Hippocampal formation (tissue), 2 donors: ENCODE measurements around the gene SLX4IP.

Experiments
- DNase-seq, 2 donors: peaks; one replicate each; lab custom pipeline; 2025; lab: John Stamatoyannopoulos, UW

Gene SLX4IP

GRCh38 chr20:10663756-10664155, 228.7 kb downstream of the SLX4IP start:
- no peak for DNase-seq

GRCh38 chr20:10665027-10665561, 230.0 kb downstream of the SLX4IP start:
- no peak for DNase-seq

DNA sequence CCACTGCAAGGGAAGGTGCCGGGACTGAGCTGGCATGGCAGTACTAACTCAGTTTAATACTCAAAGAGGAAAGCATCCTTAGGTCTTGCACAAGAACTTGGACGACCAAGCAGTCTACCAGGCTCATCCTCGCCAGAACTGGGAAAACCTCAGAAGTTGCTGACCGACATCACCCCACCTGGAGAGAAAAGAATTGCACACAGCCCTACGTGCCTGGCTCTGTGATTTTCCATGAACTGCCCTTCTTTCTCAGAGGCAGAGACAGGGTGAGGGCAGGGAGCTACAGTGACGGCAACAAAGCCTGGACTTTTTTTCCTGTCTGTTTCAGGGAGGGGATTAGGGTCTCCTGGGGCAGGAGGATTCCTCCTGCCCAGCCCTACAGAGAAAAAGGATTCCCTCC, 230.7 kb downstream of the SLX4IP start:
- no peak for DNase-seq

DNA sequence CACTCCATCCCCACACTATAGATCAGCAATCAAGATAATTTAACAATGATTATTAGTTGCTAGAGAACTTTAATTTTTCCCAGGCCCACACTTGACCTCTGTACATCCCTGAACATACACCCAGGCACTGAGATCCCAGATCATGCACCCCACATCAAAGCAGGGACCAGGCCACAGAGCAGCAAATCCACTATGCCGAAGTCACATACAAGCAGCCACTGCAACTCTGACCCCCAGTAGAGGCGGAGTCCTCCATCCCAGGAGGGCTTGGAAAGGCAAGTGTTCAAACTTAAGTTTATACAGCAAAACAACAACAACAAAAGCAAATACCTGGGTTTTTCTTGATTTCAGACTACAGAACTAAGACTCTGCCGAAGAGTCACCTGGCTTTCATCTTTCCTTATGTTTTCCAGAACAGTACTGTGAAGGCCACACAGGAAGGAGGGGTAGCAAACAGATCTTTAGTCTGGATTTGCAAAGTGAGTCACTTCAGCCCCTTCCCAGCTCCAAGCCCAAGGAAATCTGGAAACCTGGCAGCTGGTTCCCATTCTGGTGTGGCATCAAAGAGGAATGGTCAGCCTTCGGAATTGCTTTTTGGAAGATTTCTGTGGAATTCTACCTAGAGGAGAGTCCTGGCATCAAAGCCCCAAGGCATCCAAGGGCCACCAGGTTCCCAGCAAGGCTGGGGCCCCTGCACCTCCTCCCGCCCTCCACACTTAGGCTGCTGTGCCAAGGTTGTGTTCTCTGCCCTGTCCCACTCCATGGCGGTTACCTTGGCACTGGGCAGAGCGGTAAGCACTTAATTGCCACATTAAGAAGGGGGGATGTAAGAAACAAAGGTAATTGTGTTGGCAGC, 231.3 kb downstream of the SLX4IP start:
- no peak for DNase-seq

DNA sequence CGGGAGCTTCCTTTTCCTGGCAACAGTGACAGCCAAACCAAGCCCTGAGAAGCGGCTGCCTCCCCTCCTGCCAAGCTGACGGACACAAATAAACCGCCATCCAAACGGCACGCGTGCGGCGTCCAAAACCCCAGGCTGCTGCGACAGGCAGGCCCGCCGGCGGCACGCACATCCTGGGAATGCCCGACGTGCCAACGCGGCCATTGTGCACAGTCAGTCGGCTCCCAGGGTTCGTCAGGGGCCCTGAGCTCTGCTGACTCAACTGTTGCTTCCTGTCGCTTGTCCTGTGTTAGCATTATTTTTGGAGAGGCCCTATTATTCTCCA, 231.9 kb downstream of the SLX4IP start:
- DNase-seq, result no peak

- DNase-seq, result no peak
Measured at GRCh38 chr20:10667560-10668167, 232.6 kb downstream of the SLX4IP start.

- DNase-seq, result no peak
Measured at GRCh38 chr20:10668677-10669368, 233.7 kb downstream of the SLX4IP start.

DNA sequence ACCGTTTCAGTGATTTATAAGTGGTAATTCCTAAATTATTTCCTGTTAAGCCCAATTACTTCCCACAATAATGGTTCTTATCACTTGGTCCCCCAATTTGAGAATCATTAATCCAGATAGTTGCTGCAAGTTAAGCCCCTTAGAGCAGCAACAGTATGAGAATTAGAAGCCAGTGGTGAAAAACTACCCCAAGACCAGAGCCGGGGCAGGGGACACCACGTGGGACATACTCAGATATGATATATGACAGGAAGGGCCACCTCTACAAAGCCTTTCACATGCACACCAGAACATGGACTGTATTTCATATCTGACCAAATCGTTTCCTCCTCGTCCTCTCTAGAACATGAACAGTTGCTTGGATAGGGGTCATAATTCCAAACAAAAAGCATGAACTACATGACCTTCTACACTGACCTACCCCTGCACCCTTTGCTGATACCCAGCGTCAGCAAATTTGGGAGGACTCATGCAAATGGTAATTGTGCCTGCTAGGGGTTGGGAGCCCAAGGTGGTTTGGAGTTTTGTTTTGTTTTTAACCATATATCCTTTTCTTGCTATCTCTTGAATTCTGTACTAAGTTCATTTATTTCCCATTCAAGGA, 234.8 kb downstream of the SLX4IP start:
- DNase-seq, result no peak

DNA sequence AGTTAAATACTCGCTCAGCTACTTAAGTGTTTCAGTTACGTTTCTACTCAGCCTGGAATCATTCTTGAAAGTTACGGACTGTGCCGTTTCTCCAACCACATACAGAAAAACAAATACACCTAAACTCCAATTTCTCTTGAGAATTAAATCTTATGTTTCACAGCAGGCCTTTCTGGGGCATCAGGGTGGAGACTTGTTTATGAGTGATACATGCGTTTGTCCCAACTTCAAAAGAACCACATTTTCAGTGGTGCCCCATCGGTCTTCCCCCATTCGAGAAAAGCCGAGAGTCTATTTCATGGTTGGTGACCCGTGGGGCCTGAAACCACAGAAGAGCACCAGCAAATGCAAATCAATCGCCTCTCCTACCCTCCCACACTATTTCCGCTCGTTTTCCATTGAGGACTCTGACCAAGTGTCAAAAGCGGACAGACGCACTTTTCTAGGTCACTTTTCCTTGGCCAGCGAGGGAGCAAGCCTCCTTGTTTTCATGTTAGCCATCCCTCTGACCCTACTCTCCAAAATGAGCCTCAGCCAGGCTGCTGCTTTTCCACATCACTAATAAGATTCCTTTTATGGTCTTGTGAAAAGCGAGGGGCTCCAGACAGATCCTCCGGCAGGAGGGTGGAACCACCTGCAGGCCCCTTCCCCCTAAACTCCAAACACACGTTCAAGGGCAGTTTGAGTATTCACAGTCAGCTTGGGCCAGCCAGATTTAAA, 235.6 kb downstream of the SLX4IP start:
- DNase-seq, result no peak

GRCh38 chr20:10671221-10671918, 236.3 kb downstream of the SLX4IP start:
- peak; percentile 48 to 56 for DNase-seq

GRCh38 chr20:10671919-10672623, 237.0 kb downstream of the SLX4IP start:
- DNase-seq, result peak in 1 of 2 donors; percentile 40

DNA sequence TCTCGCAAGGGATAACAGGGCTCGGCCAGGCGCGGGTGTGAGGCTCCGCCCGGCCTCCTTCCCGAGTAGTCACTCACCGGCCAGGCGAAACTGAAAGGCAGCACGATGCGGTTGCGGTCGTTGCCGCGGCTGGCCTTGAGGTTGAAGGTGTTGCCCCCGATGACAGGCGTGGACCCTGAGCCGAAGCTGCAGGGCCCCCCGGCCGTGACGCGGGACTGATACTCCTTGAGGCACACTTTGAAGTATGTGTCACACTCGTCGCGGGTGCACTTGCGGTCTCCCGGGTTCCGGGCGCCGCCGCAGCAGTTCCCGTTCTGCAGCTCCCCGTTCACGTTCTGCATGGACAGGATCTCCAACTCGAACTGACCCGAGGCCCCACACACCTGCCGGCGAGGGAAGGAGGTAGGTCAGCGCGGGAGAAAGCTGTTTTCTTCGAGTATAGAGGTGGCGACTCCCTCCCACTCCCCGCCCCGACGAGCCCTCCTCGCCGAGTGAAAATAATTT, 237.6 kb downstream of the SLX4IP start:
- peak in 1 of 2 donors; percentile 40 for DNase-seq

DNA sequence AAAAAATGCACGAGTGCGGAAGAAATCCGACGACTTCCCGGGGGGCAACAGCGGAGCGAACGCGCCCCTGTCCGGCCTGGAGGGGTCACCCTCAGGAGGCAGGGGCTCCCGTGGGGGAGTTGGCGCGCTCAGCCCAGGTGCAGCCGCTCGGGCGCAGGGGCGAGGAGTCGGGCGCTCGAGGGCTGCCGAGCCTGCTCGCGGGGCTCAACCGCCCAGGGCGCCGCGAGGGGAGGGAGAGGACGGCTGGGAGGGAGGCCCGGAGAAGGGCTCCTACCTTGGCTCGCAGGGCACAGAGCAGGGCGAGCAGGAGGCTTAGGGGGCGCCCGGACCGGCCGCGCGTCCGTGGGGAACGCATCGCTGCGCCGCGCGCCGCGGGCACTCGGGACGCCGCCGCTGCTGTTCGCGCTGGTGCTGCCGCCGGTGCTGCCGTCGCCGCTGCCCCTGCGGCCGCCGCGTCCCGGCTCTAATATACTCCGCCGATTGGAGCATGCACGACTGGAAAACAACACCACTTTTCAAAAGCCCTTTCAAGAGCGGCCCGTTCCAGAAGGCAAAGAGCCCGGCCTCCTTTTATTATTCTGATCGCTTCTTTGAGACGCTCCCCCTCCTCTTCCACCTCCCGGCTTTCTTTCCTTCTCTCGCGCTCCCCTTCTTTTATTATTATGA, 238.2 kb downstream of the SLX4IP start:
- peak; percentile 39 to 70 for DNase-seq

GRCh38 chr20:10673842-10674683, 239.0 kb downstream of the SLX4IP start, which contains the start of gene JAG1:
JAG1 (minus strand) TSS chr20:10673999; CDS start chr20:10673530, 469 bp downstream.
- DNase-seq, result peak; percentile 90 to 93

GRCh38 chr20:10674684-10675449, 239.8 kb downstream of the SLX4IP start:
- peak; percentile 36 to 51 for DNase-seq

DNA sequence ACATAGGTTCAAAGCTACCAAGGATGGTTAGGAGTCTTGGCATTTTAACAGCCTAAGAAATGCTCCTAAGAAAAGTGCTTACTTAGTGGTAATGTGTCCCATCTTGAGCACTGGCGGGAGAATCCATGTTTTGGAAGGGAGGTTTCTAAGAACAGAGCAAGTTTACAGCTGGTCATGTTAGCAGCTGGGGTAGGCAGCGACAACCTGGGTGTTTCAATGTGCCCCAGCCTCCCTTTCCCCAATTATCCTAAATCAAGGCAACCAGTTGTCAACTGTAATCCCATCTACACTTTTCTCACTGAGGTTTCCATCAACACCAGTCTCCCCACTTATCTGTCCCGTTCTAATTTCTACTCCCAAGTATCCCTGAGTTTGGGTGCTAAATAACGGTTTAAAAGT, 240.3 kb downstream of the SLX4IP start:
- DNase-seq, result no peak

DNA sequence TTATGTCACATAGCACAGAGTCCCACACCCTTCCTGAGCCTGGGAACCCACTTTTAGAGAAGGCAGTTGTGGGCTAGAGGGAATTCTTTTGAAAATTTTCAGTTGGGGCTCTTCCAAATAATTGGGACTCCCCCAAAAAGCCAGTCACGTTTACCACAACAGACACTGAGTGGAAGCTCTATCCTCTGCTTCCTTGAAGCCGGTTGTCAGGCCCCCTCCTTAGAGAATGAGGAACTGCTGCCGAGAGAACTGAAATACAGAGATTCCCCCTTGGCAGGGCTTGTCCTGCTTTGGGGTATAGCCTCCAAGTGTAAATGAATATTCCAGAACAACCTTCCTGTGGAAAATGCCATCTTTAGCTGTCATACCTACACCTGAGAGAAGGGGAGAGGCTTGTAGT, 241.4 kb downstream of the SLX4IP start:
- DNase-seq, result no peak
